SK-N-SH (cell line): ENCODE results near the gene FREY1.

Experiments
- ELF1 ChIP-seq: IDR thresholded peaks from 2 replicates; pipeline ENCODE4 v1.4.0; 2012
- EP300 ChIP-seq, 2 experiments: IDR thresholded peaks; 2 replicates each; pipeline versions ENCODE4 v1.4.0 to v1.6.1; 2012; ENCODE audit warnings: borderline replicate concordance in 1 of 2, low read depth in 1 of 2, low read length in 1 of 2
- FOXJ3 ChIP-seq: sonication (generic); formaldehyde crosslinking; IDR thresholded peaks from 2 replicates; pipeline ENCODE4 v1.5.1; 2020; ENCODE audit warnings: mild to moderate bottlenecking, missing genetic modification reagents
- JUND ChIP-seq: IDR thresholded peaks from 2 replicates; pipeline ENCODE4 v1.4.0; 2012
- MEF2A ChIP-seq: IDR thresholded peaks from 2 replicates; pipeline ENCODE4 v1.4.0; 2012; ENCODE audit warnings: low read depth, borderline replicate concordance
- PBX3 ChIP-seq: IDR thresholded peaks from 2 replicates; pipeline ENCODE4; 2012
- POLR2AphosphoS5 ChIP-seq: IDR thresholded peaks from 2 replicates; pipeline ENCODE4 v1.6.1; 2012; ENCODE audit warnings: low read depth, low read length
- SIN3A ChIP-seq: IDR thresholded peaks from 2 replicates; pipeline ENCODE4 v1.6.1; 2012; ENCODE audit warnings: low read depth, mild to moderate bottlenecking, low read length, moderate library complexity, borderline replicate concordance
- SMC3 ChIP-seq: IDR thresholded peaks from 2 replicates; pipeline ENCODE4 v1.6.1; 2012; ENCODE audit warnings: low read depth, low read length, improper control_type of control experiment
- TAF1 ChIP-seq: IDR thresholded peaks from 2 replicates; pipeline ENCODE4 v1.6.1; 2012; ENCODE audit warnings: low read depth, mild to moderate bottlenecking, low read length, moderate library complexity, borderline replicate concordance
- YY1 ChIP-seq: IDR thresholded peaks from 2 replicates; pipeline ENCODE4 v1.4.0; 2012; ENCODE audit warnings: low read depth, mild to moderate bottlenecking
- ZBTB33 ChIP-seq: IDR thresholded peaks from 2 replicates; pipeline ENCODE4 v1.4.0; 2012; ENCODE audit warnings: low read depth, borderline replicate concordance
- TF ChIP-seq, protein P1 (sequence below): fragments of 200-600 bp; sonication (generic); IDR thresholded peaks from 2 replicates; pipeline ENCODE4 v1.6.1; 2017; ENCODE audit warnings: antibody characterized with exemption, mild to moderate bottlenecking, moderate library complexity
- TF ChIP-seq, protein P2 (sequence below): IDR thresholded peaks from 2 replicates; pipeline ENCODE4 v1.4.0; 2012; ENCODE audit warnings: low read depth

- TF ChIP-seq, protein P1, sequence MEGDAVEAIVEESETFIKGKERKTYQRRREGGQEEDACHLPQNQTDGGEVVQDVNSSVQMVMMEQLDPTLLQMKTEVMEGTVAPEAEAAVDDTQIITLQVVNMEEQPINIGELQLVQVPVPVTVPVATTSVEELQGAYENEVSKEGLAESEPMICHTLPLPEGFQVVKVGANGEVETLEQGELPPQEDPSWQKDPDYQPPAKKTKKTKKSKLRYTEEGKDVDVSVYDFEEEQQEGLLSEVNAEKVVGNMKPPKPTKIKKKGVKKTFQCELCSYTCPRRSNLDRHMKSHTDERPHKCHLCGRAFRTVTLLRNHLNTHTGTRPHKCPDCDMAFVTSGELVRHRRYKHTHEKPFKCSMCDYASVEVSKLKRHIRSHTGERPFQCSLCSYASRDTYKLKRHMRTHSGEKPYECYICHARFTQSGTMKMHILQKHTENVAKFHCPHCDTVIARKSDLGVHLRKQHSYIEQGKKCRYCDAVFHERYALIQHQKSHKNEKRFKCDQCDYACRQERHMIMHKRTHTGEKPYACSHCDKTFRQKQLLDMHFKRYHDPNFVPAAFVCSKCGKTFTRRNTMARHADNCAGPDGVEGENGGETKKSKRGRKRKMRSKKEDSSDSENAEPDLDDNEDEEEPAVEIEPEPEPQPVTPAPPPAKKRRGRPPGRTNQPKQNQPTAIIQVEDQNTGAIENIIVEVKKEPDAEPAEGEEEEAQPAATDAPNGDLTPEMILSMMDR, result no peak
- TF ChIP-seq, protein P2, sequence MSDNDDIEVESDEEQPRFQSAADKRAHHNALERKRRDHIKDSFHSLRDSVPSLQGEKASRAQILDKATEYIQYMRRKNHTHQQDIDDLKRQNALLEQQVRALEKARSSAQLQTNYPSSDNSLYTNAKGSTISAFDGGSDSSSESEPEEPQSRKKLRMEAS, result no peak
- TF ChIP-seq SIN3A (no peak), FOXJ3 (CRISPR knock-in tag) (no peak), MEF2A (no peak), TAF1 (no peak), SMC3 (no peak), POLR2AphosphoS5 (no peak), EP300 (IDR thresholded peaks at IDR 0.05; ENCODE audit: borderline replicate concordance in 1 of 2, low read depth in 1 of 2, low read length in 1 of 2) (no peak), ELF1 (no peak), YY1 (no peak), ZBTB33 (no peak), PBX3 (no peak), JUND (no peak)
These were observed 38.4 kb upstream of the FREY1 start for GRCh38 chr11:45945397-45945999.
